ENCODE data around the gene EIF3F. TPM values are rescaled to one million over a fixed set of nuclear protein-coding genes. Genes with fewer than 3 reads are reported as not detected.

EIF3F gene
- total and polyA plus RNA-seq, 9 of the 15 experiments (the other 6 are each of a cell fraction or from before 2014, with no cell fraction given) = 50.1 to 259 (median 135) TPM

DNA sequence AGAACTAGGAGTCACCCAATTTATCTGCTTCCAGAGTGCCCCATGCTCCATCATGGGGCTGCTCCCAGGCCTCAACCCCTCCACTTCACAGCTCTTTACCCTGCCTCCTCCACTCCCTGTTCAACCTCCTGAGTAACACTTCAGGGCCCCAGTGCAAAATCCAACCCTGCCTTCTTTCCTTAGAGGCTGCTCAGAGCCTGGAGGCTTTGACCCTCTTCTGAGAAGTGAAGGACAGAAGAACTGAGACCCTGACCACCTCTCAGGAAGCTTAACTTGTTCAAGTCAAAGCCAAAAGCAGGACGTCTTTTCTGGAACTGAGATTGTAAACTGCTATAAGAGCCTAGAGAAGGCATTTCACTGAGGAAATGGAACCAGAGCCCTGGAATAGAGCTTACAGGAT lies 15.5 kb downstream of the EIF3F start:
- Histone ChIP-seq H3K27me3 (ENCODE audit: control insufficient read depth in 2 of 2, insufficient read depth in 2 of 2, low read length in 2 of 2) (no peaks in the 10 kb centered on the region), H3K4me2 (ENCODE audit: insufficient read depth, low read length) (no peak overlapping the region), H3K27ac (ENCODE audit: extremely low read depth, low read depth, low read length) (no peak overlapping the region), H2AFZ (ENCODE audit: low read depth, low read length) (no peak overlapping the region), H3K36me3 (ENCODE audit: control insufficient read depth, insufficient read depth, low read length) (peaks cover 9% of the 10 kb centered on the region; the same call in 1 of the 3 replicates), H3K4me1 (replicated peaks in 1 of 2; ENCODE audit: control insufficient read depth in 2 of 2, insufficient read depth in 2 of 2, low read length in 2 of 2) (no peaks in the 10 kb centered on the region), H4K20me1 (replicated peaks; ENCODE audit: control insufficient read depth, insufficient read depth, low read length) (0 out of 2 replicates have a peak, but pooled peaks cover 5% of the 10 kb centered on the region), H3K9me1 (ENCODE audit: control insufficient read depth, insufficient read depth, low read length) (no peaks in the 10 kb centered on the region), H3K9ac (ENCODE audit: insufficient read depth in 1 of 2, low read depth in 2 of 2, low read length in 2 of 2) (no peak overlapping the region), H3K79me2 (ENCODE audit: control insufficient read depth, insufficient read depth, low read length) (no peaks in the 10 kb centered on the region), H3K4me3 (no peak overlapping the region), H3K9me3 (replicated peaks; ENCODE audit: control insufficient read depth, insufficient read depth, low read depth, low read length) (no peaks in the 10 kb centered on the region)
- in situ Hi-C loops (cut with MboI) = no loop called here
- no peak for TF ChIP-seq ETV5 (CRISPR knock-in tag; IDR thresholded peaks at IDR 0.05; ENCODE audit: low read depth)
- TF ChIP-seq CCNT2 (IDR thresholded peaks at IDR 0.05; ENCODE audit: borderline replicate concordance, extremely low read depth, insufficient read length, low read depth, low read length) = no peak
- TF ChIP-seq GABPB1 (CRISPR knock-in tag; IDR thresholded peaks at IDR 0.05) = no peak
- no peak for TF ChIP-seq SMAD4 (CRISPR knock-in tag; conservative IDR thresholded peaks at IDR 0.05)
- TF ChIP-seq ZNF668 (CRISPR knock-in tag; IDR thresholded peaks at IDR 0.05) = no peak
- no peak for TF ChIP-seq ZNF282 (CRISPR knock-in tag; IDR thresholded peaks at IDR 0.05)
- TF ChIP-seq ARID3A (IDR thresholded peaks at IDR 0.05; ENCODE audit: borderline replicate concordance, low read depth, low read length) = no peak
- no peak for TF ChIP-seq HNRNPUL1 (IDR thresholded peaks at IDR 0.05; ENCODE audit: low read length)
- TF ChIP-seq PPARD (CRISPR knock-in tag; IDR thresholded peaks at IDR 0.05) = no peak
- TF ChIP-seq, protein P1, sequence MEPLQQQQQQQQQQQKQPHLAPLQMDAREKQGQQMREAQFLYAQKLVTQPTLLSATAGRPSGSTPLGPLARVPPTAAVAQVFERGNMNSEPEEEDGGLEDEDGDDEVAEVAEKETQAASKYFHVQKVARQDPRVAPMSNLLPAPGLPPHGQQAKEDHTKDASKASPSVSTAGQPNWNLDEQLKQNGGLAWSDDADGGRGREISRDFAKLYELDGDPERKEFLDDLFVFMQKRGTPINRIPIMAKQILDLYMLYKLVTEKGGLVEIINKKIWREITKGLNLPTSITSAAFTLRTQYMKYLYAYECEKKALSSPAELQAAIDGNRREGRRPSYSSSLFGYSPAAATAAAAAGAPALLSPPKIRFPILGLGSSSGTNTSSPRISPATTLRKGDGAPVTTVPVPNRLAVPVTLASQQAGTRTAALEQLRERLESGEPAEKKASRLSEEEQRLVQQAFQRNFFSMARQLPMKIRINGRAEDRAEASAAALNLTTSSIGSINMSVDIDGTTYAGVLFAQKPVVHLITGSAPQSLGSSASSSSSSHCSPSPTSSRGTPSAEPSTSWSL (CRISPR knock-in tag; IDR thresholded peaks at IDR 0.05; ENCODE audit: borderline replicate concordance) = no peak
- TF ChIP-seq ZBTB1 (CRISPR knock-in tag; IDR thresholded peaks at IDR 0.05; ENCODE audit: borderline replicate concordance, low read depth) = no peak
- TF ChIP-seq ZNF133 (CRISPR knock-in tag; IDR thresholded peaks at IDR 0.05) = no peak
- no peak for TF ChIP-seq FOSL1 (tag; conservative IDR thresholded peaks at IDR 0.05)
- no peak for TF ChIP-seq ZNF316 (IDR thresholded peaks at IDR 0.05)
- no peak for TF ChIP-seq ZNF76 (CRISPR knock-in tag; IDR thresholded peaks at IDR 0.05; ENCODE audit: borderline replicate concordance)
- TF ChIP-seq EWSR1 (IDR thresholded peaks at IDR 0.05; ENCODE audit: borderline replicate concordance, low read depth, partially characterized antibody) = no peak
- no peak for TF ChIP-seq NCOA4 (IDR thresholded peaks at IDR 0.05; ENCODE audit: partially characterized antibody)
- TF ChIP-seq SIX5 (IDR thresholded peaks at IDR 0.05; ENCODE audit: borderline replicate concordance in 1 of 2, insufficient read depth in 1 of 2, low read depth in 1 of 2, low read length in 2 of 2) = no peak
- no peak for TF ChIP-seq JUNB (CRISPR knock-in tag; conservative IDR thresholded peaks at IDR 0.05)
- no peak for TF ChIP-seq SRSF1 (IDR thresholded peaks at IDR 0.05; ENCODE audit: low read depth, low read length)
- FAIRE-seq = no peak
- ChIA-PET POLR2A (interaction anchor here (0.6 to 1.0 kb wide), 3 partner anchors 14 to 1532 kb away, joined by 3 read pairs; no protein-coding TSS in a partner anchor), CTCF (ENCODE audit: low intra/inter-chr PET ratio) (no interaction called here)
- ATAC-seq = no peak
- no TSS peak for BruUV-seq (replicated peaks)
- intact Hi-C loops (cut with micrococcal nuclease) = no loop called here
- 23% methylated on average over 1 of the region's 1 CpG for WGBS (ENCODE audit: insufficient coverage, low coverage, missing lambda C conversion rate)
- no peak for DNase-seq (ENCODE audit: extremely low read depth in 1 of 4, low spot score in 3 of 4)

All from K562 (cell line).